Measurements from ENCODE around the gene FAM110C.
"Not testable (repeated sequence)": the region's sequence is repeated elsewhere in the genome, so short reads cannot be mapped to it uniquely, and the experiment has no call there.

DNA sequence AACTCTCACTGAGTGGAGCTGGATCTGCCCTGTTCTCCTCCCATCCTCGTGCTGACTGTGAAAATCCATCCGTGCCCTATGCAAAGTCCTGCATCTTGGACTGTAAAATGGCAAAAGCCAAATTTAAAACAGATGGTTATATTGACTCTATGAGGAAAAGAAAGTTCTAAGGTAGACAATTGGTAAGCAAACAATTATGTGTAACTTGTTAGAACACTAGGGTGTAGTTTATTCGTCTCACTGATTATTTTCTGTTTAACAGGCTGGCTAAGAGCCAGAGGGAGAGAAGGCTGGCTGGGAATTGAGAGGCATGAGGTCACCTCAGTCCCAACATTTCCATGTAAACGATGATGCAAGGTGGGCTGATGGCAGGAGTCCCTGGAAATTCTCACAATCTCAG lies 26.0 kb downstream of the FAM110C start:
- not testable (repeated sequence) for TF ChIP-seq ZNF584 (CRISPR knock-in tag; IDR thresholded peaks at IDR 0.05; ENCODE audit: low read depth); ZNF76 (CRISPR knock-in tag; IDR thresholded peaks at IDR 0.05; ENCODE audit: borderline replicate concordance); DPF2 (IDR thresholded peaks at IDR 0.05); ZNF780A (CRISPR knock-in tag; IDR thresholded peaks at IDR 0.05); POLR2AphosphoS5 (IDR thresholded peaks at IDR 0.05; ENCODE audit: control insufficient read depth, insufficient read depth, low read depth, low read length); ZBTB1 (CRISPR knock-in tag; IDR thresholded peaks at IDR 0.05; ENCODE audit: borderline replicate concordance, low read depth); EHMT2 (IDR thresholded peaks at IDR 0.05); ZFP30 (CRISPR knock-in tag; IDR thresholded peaks at IDR 0.05; ENCODE audit: borderline replicate concordance); EZH2 (IDR thresholded peaks at IDR 0.05; ENCODE audit: borderline replicate concordance, low read depth, low read length); KLF13 (tag; IDR thresholded peaks at IDR 0.05; ENCODE audit: borderline replicate concordance, low read depth)
- TF ChIP-seq, protein P1, sequence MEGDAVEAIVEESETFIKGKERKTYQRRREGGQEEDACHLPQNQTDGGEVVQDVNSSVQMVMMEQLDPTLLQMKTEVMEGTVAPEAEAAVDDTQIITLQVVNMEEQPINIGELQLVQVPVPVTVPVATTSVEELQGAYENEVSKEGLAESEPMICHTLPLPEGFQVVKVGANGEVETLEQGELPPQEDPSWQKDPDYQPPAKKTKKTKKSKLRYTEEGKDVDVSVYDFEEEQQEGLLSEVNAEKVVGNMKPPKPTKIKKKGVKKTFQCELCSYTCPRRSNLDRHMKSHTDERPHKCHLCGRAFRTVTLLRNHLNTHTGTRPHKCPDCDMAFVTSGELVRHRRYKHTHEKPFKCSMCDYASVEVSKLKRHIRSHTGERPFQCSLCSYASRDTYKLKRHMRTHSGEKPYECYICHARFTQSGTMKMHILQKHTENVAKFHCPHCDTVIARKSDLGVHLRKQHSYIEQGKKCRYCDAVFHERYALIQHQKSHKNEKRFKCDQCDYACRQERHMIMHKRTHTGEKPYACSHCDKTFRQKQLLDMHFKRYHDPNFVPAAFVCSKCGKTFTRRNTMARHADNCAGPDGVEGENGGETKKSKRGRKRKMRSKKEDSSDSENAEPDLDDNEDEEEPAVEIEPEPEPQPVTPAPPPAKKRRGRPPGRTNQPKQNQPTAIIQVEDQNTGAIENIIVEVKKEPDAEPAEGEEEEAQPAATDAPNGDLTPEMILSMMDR (IDR thresholded peaks at IDR 0.05 in 2 of 3, conservative IDR thresholded peaks at IDR 0.05 in 1 of 3; ENCODE audit: insufficient read depth in 2 of 3, low read depth in 1 of 3, low read length in 3 of 3) = not testable (repeated sequence)
- TF ChIP-seq, protein P2, sequence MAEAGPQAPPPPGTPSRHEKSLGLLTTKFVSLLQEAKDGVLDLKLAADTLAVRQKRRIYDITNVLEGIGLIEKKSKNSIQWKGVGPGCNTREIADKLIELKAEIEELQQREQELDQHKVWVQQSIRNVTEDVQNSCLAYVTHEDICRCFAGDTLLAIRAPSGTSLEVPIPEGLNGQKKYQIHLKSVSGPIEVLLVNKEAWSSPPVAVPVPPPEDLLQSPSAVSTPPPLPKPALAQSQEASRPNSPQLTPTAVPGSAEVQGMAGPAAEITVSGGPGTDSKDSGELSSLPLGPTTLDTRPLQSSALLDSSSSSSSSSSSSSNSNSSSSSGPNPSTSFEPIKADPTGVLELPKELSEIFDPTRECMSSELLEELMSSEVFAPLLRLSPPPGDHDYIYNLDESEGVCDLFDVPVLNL (CRISPR knock-in tag; IDR thresholded peaks at IDR 0.05; ENCODE audit: low read depth) = not testable (repeated sequence)
- TF ChIP-seq, protein P3, sequence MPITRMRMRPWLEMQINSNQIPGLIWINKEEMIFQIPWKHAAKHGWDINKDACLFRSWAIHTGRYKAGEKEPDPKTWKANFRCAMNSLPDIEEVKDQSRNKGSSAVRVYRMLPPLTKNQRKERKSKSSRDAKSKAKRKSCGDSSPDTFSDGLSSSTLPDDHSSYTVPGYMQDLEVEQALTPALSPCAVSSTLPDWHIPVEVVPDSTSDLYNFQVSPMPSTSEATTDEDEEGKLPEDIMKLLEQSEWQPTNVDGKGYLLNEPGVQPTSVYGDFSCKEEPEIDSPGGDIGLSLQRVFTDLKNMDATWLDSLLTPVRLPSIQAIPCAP (CRISPR knock-in tag; IDR thresholded peaks at IDR 0.05; ENCODE audit: borderline replicate concordance) = not testable (repeated sequence)

Data from K562 (cell line).